Activated B cell treated with CpG ODN at 0.5 μM for 24 hours (primary cell): Measurements from ENCODE around the gene NCAM2. TPM values are rescaled to one million over a fixed set of nuclear protein-coding genes. Genes with fewer than 3 reads are reported as not detected.
"Not testable (repeated sequence)": the region's sequence is repeated elsewhere in the genome, so short reads cannot be mapped to it uniquely, and the experiment has no call there.

ENCODE experiments used
- ATAC-seq: fragments of 200-7000 bp; cut with Tn5 transposase; one replicate; pipeline ENCODE4 v1.10.0; 2021; ENCODE audit warnings: low read depth, mild to moderate bottlenecking, moderate library complexity
- CTCF ChIA-PET: fragments of 350-600 bp; sonication (Branson Sonifier 250); formaldehyde crosslinking; loops from one replicate; lab custom pipeline; 2021; ENCODE audit warnings: antibody characterized with exemption; lab: Charles Lee
- POLR2A ChIA-PET: fragments of 350-600 bp; sonication (Branson Sonifier 250); formaldehyde crosslinking; loops from one replicate; lab custom pipeline; 2021; ENCODE audit warnings: antibody characterized with exemption; lab: Charles Lee
- DNase-seq: peaks from one replicate; pipeline ENCODE4 v3.0.0; 2022
- H3K27ac Mint-ChIP-seq: one replicate; pipeline ENCODE4 v1.8.0; 2020; ENCODE audit warnings: mixed read lengths
- H3K27me3 Mint-ChIP-seq: one replicate; pipeline ENCODE4 v1.8.0; 2021; ENCODE audit warnings: mixed read lengths
- H3K36me3 Mint-ChIP-seq: one replicate; pipeline ENCODE4 v1.8.0; 2021; ENCODE audit warnings: low read depth, mixed read lengths
- H3K4me1 Mint-ChIP-seq: one replicate; pipeline ENCODE4 v1.8.0; 2021; ENCODE audit warnings: mixed read lengths
- H3K4me3 Mint-ChIP-seq: one replicate; pipeline ENCODE4 v1.8.0; 2020; ENCODE audit warnings: mild to moderate bottlenecking, mixed read lengths
- H3K9me3 Mint-ChIP-seq: one replicate; pipeline ENCODE4 v1.8.0; 2020; ENCODE audit warnings: mixed read lengths
- CTCF ChIP-seq: fragments of 200-600 bp; IDR thresholded peaks from one replicate; pipeline ENCODE4 v1.8.0; 2022; ENCODE audit warnings: antibody characterized with exemption, mild to moderate bottlenecking
- intact Hi-C: fragments of 100-400 bp; cut with micrococcal nuclease; formaldehyde crosslinking; loops from one replicate; pipeline ENCODE4 v1.15.1; 2024
- total RNA-seq: library from RNA; stranded (reverse); gene quantifications from 2 replicates; pipeline ENCODE4 v1.2.3, GENCODE V29; 2022

The NCAM2 gene
- total RNA-seq, 1 donor from 2014 or later: not detected

GRCh38 chr21:21148009-21148408 lies 149.8 kb downstream of the NCAM2 start:
- TF ChIP-seq CTCF: no peak

GRCh38 chr21:21148514-21148913 lies 150.3 kb downstream of the NCAM2 start:
- ChIA-PET CTCF (no interaction called here), POLR2A (no interaction called here)
- Mint-ChIP-seq H3K4me3 (no peak overlapping the region), H3K9me3 (peaks cover 5% of the 10 kb centered on the region), H3K4me1 (no peaks in the 10 kb centered on the region), H3K27me3 (no peaks in the 10 kb centered on the region), H3K27ac (no peak overlapping the region), H3K36me3 (no peaks in the 10 kb centered on the region)
- no peak for DNase-seq
- no peak for TF ChIP-seq CTCF
- intact Hi-C loops: no loop called here
- ATAC-seq: no peak

More at GRCh38 chr21:21148009-21148408, 149.8 kb downstream of the NCAM2 start:
- H3K27me3 Mint-ChIP-seq: no peaks in the 10 kb centered on the region
- H3K4me1 Mint-ChIP-seq: no peaks in the 10 kb centered on the region
- ChIA-PET POLR2A (no interaction called here), CTCF (no interaction called here)
- H3K27ac Mint-ChIP-seq: no peak overlapping the region
- no peaks in the 10 kb centered on the region for H3K36me3 Mint-ChIP-seq
- H3K4me3 Mint-ChIP-seq: no peak overlapping the region
- DNase-seq (no peak), ATAC-seq (no peak)
- intact Hi-C loops: no loop called here
- H3K9me3 Mint-ChIP-seq: peaks cover 5% of the 10 kb centered on the region

- H3K4me1 Mint-ChIP-seq, CTCF ChIA-PET, H3K9me3 Mint-ChIP-seq: not testable (repeated sequence)
These were observed 151.2 kb downstream of the NCAM2 start for GRCh38 chr21:21149445-21149844.

GRCh38 chr21:21151231-21151630 lies 153.0 kb downstream of the NCAM2 start:
- no peak overlapping the region for H3K27ac Mint-ChIP-seq
- H3K36me3 Mint-ChIP-seq: no peaks in the 10 kb centered on the region
- CTCF ChIA-PET: no interaction called here
- no peaks in the 10 kb centered on the region for H3K4me1 Mint-ChIP-seq
- TF ChIP-seq CTCF: no peak
- H3K4me3 Mint-ChIP-seq: no peak overlapping the region
- intact Hi-C loops: no loop called here
- DNase-seq (no peak), ATAC-seq (no peak)
- no peaks in the 10 kb centered on the region for H3K27me3 Mint-ChIP-seq
- POLR2A ChIA-PET: no interaction called here
- peaks cover 5% of the 10 kb centered on the region for H3K9me3 Mint-ChIP-seq

More at GRCh38 chr21:21149445-21149844, 151.2 kb downstream of the NCAM2 start:
- POLR2A ChIA-PET, DNase-seq, intact Hi-C loops, ATAC-seq, H3K36me3 Mint-ChIP-seq, H3K27ac Mint-ChIP-seq, H3K4me3 Mint-ChIP-seq, H3K27me3 Mint-ChIP-seq: not testable (repeated sequence)

- ChIA-PET CTCF (no interaction called here), POLR2A (no interaction called here)
- no peaks in the 10 kb centered on the region for H3K4me1 Mint-ChIP-seq
- H3K9me3 Mint-ChIP-seq: no peaks in the 10 kb centered on the region
- DNase-seq (no peak), ATAC-seq (no peak)
- no peak overlapping the region for H3K27ac Mint-ChIP-seq
- no peaks in the 10 kb centered on the region for H3K27me3 Mint-ChIP-seq
- no peak overlapping the region for H3K4me3 Mint-ChIP-seq
- intact Hi-C loops: no loop called here
- TF ChIP-seq CTCF: no peak
- H3K36me3 Mint-ChIP-seq: no peaks in the 10 kb centered on the region
These were observed 158.2 kb downstream of the NCAM2 start for GRCh38 chr21:21156397-21156796.

- no peak overlapping the region for H3K27ac Mint-ChIP-seq
- intact Hi-C loops: no loop called here
- POLR2A ChIA-PET: no interaction called here
- no peaks in the 10 kb centered on the region for H3K9me3 Mint-ChIP-seq
- no peak for DNase-seq
- CTCF ChIA-PET: no interaction called here
- H3K27me3 Mint-ChIP-seq: no peaks in the 10 kb centered on the region
- H3K4me3 Mint-ChIP-seq: no peak overlapping the region
- no peaks in the 10 kb centered on the region for H3K36me3 Mint-ChIP-seq
- no peak for ATAC-seq
- TF ChIP-seq CTCF: no peak
- no peaks in the 10 kb centered on the region for H3K4me1 Mint-ChIP-seq
These were observed 158.7 kb downstream of the NCAM2 start for GRCh38 chr21:21156957-21157356.
